COLO829 (cell line): ENCODE data around the gene FRK.
A peak's percentile ranks its signal among the peaks of the same experiment; 100 is the strongest.

ENCODE experiments used
- DNase-seq: peaks from one replicate; pipeline ENCODE4 v3.0.0; 2012; ENCODE audit warnings: low spot score

FRK gene

DNA sequence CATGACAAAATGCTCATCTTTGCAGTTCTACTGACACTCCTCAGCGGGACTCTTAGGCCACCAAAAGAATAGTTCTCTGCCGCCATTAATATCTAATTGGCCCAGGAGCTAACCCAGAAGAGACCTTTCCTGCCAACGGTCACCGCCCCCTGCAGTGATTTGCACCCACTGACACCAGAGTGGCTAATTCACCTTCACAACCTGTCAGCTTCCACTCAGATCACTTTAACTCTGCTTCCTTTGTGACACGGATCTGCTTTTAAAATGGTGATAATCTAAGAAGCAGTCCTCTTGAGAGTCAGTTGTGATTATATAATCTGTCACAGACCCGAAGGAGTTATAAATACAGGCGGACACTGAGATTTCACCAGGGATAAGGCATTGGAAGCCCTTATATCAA, 172.8 kb downstream of the FRK start:
- DNase-seq, result no peak

- DNase-seq, result no peak
Measured at GRCh38 chr6:115885636-115886366, 174.9 kb downstream of the FRK start.

DNA sequence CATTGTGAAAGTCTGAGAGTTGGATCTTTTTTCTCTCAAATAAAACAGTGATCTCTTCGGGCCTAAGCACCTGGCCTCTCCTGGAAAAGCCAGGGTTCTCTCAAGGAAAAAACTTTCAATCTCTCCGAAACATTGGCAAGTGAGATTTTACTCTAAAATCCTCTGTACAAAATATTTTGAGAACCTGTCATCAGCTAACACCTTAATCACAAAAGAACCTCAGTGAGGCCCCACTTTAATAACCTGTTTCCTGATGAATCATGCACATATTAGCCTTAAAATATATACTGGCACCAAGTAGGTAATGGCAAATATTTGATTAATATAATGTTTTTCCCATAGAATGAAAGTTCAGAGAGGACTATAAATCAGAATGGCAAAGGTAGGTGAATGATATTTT, 177.9 kb downstream of the FRK start:
- no peak for DNase-seq

GRCh38 chr6:115882174-115882573, 178.5 kb downstream of the FRK start:
- peak; percentile 69 for DNase-seq
